ENCODE measurements around the gene EFCAB11. TPM values are rescaled to one million over a fixed set of nuclear protein-coding genes. Genes with fewer than 3 reads are reported as not detected.

Gene EFCAB11
- total RNA-seq, 1 experiment from 2014 or later, result 15.5 TPM

- TF ChIP-seq, protein P1, sequence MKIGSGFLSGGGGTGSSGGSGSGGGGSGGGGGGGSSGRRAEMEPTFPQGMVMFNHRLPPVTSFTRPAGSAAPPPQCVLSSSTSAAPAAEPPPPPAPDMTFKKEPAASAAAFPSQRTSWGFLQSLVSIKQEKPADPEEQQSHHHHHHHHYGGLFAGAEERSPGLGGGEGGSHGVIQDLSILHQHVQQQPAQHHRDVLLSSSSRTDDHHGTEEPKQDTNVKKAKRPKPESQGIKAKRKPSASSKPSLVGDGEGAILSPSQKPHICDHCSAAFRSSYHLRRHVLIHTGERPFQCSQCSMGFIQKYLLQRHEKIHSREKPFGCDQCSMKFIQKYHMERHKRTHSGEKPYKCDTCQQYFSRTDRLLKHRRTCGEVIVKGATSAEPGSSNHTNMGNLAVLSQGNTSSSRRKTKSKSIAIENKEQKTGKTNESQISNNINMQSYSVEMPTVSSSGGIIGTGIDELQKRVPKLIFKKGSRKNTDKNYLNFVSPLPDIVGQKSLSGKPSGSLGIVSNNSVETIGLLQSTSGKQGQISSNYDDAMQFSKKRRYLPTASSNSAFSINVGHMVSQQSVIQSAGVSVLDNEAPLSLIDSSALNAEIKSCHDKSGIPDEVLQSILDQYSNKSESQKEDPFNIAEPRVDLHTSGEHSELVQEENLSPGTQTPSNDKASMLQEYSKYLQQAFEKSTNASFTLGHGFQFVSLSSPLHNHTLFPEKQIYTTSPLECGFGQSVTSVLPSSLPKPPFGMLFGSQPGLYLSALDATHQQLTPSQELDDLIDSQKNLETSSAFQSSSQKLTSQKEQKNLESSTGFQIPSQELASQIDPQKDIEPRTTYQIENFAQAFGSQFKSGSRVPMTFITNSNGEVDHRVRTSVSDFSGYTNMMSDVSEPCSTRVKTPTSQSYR (CRISPR knock-in tag; IDR thresholded peaks at IDR 0.05), result no peak
- no peak for TF ChIP-seq ZNF512 (CRISPR knock-in tag; IDR thresholded peaks at IDR 0.05; ENCODE audit: borderline replicate concordance)
- TF ChIP-seq TEAD4 (CRISPR knock-in tag; IDR thresholded peaks at IDR 0.05), result no peak
- no peak for TF ChIP-seq RORB (CRISPR knock-in tag; IDR thresholded peaks at IDR 0.05)
- no peak for TF ChIP-seq NR1H2 (CRISPR knock-in tag; IDR thresholded peaks at IDR 0.05)
- no peak for TF ChIP-seq ZNF232 (CRISPR knock-in tag; IDR thresholded peaks at IDR 0.05)
Measured at GRCh38 chr14:89956661-89957009, 2.1 kb upstream of the EFCAB11 start (continued).

- peak; percentile 57 for ATAC-seq
- H3K27me3 Mint-ChIP-seq (ENCODE audit: low read depth), result no peaks in the 10 kb centered on the region
- H3K4me3 Mint-ChIP-seq, result peak within 1 kb of the TSS; percentile 97
- peaks cover 48% of the 10 kb centered on the region for H3K4me1 Mint-ChIP-seq
- H3K36me3 Mint-ChIP-seq, result peaks cover 4% of the 10 kb centered on the region
- H3K9me3 Mint-ChIP-seq, result no peaks in the 10 kb centered on the region
- POLR2A ChIA-PET, result interaction anchor here (1.4 kb wide), 1 partner anchor 337 kb away, joined by 3 read pairs; no protein-coding TSS in a partner anchor
- peak within 1 kb of the TSS; percentile 98 for H3K27ac Mint-ChIP-seq
- CTCF ChIA-PET, result interaction anchor here (0.8 to 3.8 kb wide), 7 partner anchors 15 to 714 kb away, joined by 3 to 66 read pairs (median 4); no protein-coding TSS in a partner anchor
- DNase-seq (ENCODE audit: low spot score), result peak; percentile 99
- TF ChIP-seq SOX15 (CRISPR knock-in tag; IDR thresholded peaks at IDR 0.05) (no peak), ETV6 (CRISPR knock-in tag; IDR thresholded peaks at IDR 0.05) (peak; percentile 80), ZNF121 (CRISPR knock-in tag; IDR thresholded peaks at IDR 0.05) (0 out of 2 replicates have a peak, but pooled peaks have one; percentile 7), FOXP4 (CRISPR knock-in tag; IDR thresholded peaks at IDR 0.05) (peak; percentile 62; the same call in 1 of the 2 replicates), ZNF671 (CRISPR knock-in tag; IDR thresholded peaks at IDR 0.05) (no peak), HMGA2 (CRISPR knock-in tag; IDR thresholded peaks at IDR 0.05) (no peak), CREB1 (CRISPR knock-in tag; IDR thresholded peaks at IDR 0.05) (0 out of 2 replicates have a peak, but pooled peaks have one; percentile 38), ERG (CRISPR knock-in tag; IDR thresholded peaks at IDR 0.05) (no peak), JAZF1 (CRISPR knock-in tag; IDR thresholded peaks at IDR 0.05) (no peak), GRHL2 (CRISPR knock-in tag; IDR thresholded peaks at IDR 0.05; ENCODE audit: insufficient replicate concordance, severe bottlenecking) (no peak), NFATC4 (CRISPR knock-in tag; IDR thresholded peaks at IDR 0.05) (no peak), USF2 (CRISPR knock-in tag; IDR thresholded peaks at IDR 0.05) (peak; percentile 36; the same call in 1 of the 2 replicates), SMAD3 (CRISPR knock-in tag; IDR thresholded peaks at IDR 0.05; ENCODE audit: borderline replicate concordance) (no peak), PREB (CRISPR knock-in tag; IDR thresholded peaks at IDR 0.05; ENCODE audit: borderline replicate concordance) (no peak)
- TF ChIP-seq, protein P2, sequence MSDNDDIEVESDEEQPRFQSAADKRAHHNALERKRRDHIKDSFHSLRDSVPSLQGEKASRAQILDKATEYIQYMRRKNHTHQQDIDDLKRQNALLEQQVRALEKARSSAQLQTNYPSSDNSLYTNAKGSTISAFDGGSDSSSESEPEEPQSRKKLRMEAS (CRISPR knock-in tag; IDR thresholded peaks at IDR 0.05), result peak; percentile 16; the same call in 1 of the 2 replicates
- TF ChIP-seq, protein P3, sequence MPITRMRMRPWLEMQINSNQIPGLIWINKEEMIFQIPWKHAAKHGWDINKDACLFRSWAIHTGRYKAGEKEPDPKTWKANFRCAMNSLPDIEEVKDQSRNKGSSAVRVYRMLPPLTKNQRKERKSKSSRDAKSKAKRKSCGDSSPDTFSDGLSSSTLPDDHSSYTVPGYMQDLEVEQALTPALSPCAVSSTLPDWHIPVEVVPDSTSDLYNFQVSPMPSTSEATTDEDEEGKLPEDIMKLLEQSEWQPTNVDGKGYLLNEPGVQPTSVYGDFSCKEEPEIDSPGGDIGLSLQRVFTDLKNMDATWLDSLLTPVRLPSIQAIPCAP (CRISPR knock-in tag; IDR thresholded peaks at IDR 0.05), result peak; percentile 55; the same call in 1 of the 2 replicates
Measured at GRCh38 chr14:89955745-89956660, 1.5 kb upstream of the EFCAB11 start, which contains the start of gene TDP1. Gene TDP1, plus strand, starts transcription at chr14:89955927. Its CDS starts 7,188 bp downstream, at chr14:89963115.
